Peyer's patch (tissue), 4 donors: ENCODE data around the gene FAM90A1. TPM values are rescaled to one million over a fixed set of nuclear protein-coding genes. Genes with fewer than 3 reads are reported as not detected.
"Not testable (repeated sequence)": the region's sequence is repeated elsewhere in the genome, so short reads cannot be mapped to it uniquely, and the experiment has no call there.

Source experiments
- DNase-seq, 3 donors: peaks; one replicate each; pipeline ENCODE4 v3.0.0-alpha.2; 2017 to 2019
- H3K27ac ChIP-seq, 4 donors: fragments of 200-600 bp; sonication (generic); one replicate each; pipeline ENCODE4 v1.5.1; 2016 to 2019
- H3K27me3 ChIP-seq, 2 donors: fragments of 200-600 bp; sonication (generic); one replicate each; pipeline ENCODE4 v1.5.1; 2019
- H3K36me3 ChIP-seq, 3 donors: fragments of 200-600 bp; sonication (generic); one replicate each; pipeline ENCODE4 v1.5.1; 2016 to 2019
- H3K4me1 ChIP-seq, 4 donors: fragments of 200-600 bp; sonication (generic); one replicate each; pipeline ENCODE4 v1.5.1; 2016 to 2019
- H3K4me3 ChIP-seq, 4 donors: fragments of 200-600 bp; sonication (generic); 1 replicate in 3 of 4; 2 replicates in 1 of 4; pipeline ENCODE4 v1.5.1; 2016 to 2019; ENCODE audit warnings: mild to moderate bottlenecking in 1 of 4
- H3K9me3 ChIP-seq, 4 donors: fragments of 200-600 bp; sonication (generic); one replicate each; pipeline ENCODE4 v1.5.1; 2016 to 2019; ENCODE audit warnings: mild to moderate bottlenecking in 1 of 4
- total RNA-seq, 4 donors: library from RNA; depleted of rRNA; stranded (reverse); fragments of >200 nt; gene quantifications; one replicate each; pipeline ENCODE4 v1.1.0, GENCODE V29; 2016

Gene FAM90A1
- 1 to 10 TPM in 1 of 4 donors, not detected in 3; 5.8 TPM for total RNA-seq

GRCh38 chr12:8226992-8227731 is at the start of gene FAM90A1:
Gene FAM90A1 (minus strand): TSS chr12:8227618. CDS start chr12:8224832, 2,786 bp downstream.
- not testable (repeated sequence) for H3K9me3 ChIP-seq, H3K36me3 ChIP-seq, H3K4me1 ChIP-seq, H3K27me3 ChIP-seq
- Histone ChIP-seq H3K4me3 (peak within 1 kb of the TSS; percentile 16 to 42 (median 29)), H3K27ac (peak within 1 kb of the TSS in 1 of 4 donors; percentile 31)
- DNase-seq, result peak in 1 of 3 donors; percentile 41

GRCh38 chr12:8276397-8276796 is 49.0 kb upstream of the FAM90A1 start:
- DNase-seq, H3K27ac ChIP-seq, H3K9me3 ChIP-seq, H3K27me3 ChIP-seq, H3K36me3 ChIP-seq, H3K4me1 ChIP-seq, H3K4me3 ChIP-seq: not testable (repeated sequence)

- not testable (repeated sequence) for H3K36me3 ChIP-seq, DNase-seq, H3K9me3 ChIP-seq, H3K27ac ChIP-seq, H3K4me3 ChIP-seq, H3K27me3 ChIP-seq, H3K4me1 ChIP-seq
Measured at GRCh38 chr12:8266706-8267105, 39.3 kb upstream of the FAM90A1 start.

- H3K9me3 ChIP-seq, H3K27ac ChIP-seq, H3K36me3 ChIP-seq, DNase-seq, H3K4me1 ChIP-seq, H3K27me3 ChIP-seq, H3K4me3 ChIP-seq: not testable (repeated sequence)
Measured at GRCh38 chr12:8264236-8264635, 36.8 kb upstream of the FAM90A1 start.

- DNase-seq, result peak in 2 of 3 donors; percentile 22 to 50
- H3K4me3 ChIP-seq, result not testable (repeated sequence)
Measured at GRCh38 chr12:8261111-8261554, 33.7 kb upstream of the FAM90A1 start.

GRCh38 chr12:8256356-8256755 is 28.9 kb upstream of the FAM90A1 start:
- not testable (repeated sequence) for H3K27ac ChIP-seq, DNase-seq, H3K9me3 ChIP-seq, H3K4me3 ChIP-seq, H3K36me3 ChIP-seq, H3K27me3 ChIP-seq, H3K4me1 ChIP-seq

More at GRCh38 chr12:8261111-8261554, 33.7 kb upstream of the FAM90A1 start:
- H3K9me3 ChIP-seq, H3K27me3 ChIP-seq, H3K27ac ChIP-seq, H3K4me1 ChIP-seq, H3K36me3 ChIP-seq: not testable (repeated sequence)

- not testable (repeated sequence) for H3K27me3 ChIP-seq, H3K36me3 ChIP-seq, H3K4me3 ChIP-seq
Measured at GRCh38 chr12:8254705-8255104, 27.3 kb upstream of the FAM90A1 start.

GRCh38 chr12:8252056-8252818 is 24.8 kb upstream of the FAM90A1 start:
- H3K36me3 ChIP-seq, H3K27me3 ChIP-seq, H3K9me3 ChIP-seq, H3K4me3 ChIP-seq, DNase-seq, H3K4me1 ChIP-seq, H3K27ac ChIP-seq: not testable (repeated sequence)

More at GRCh38 chr12:8254705-8255104, 27.3 kb upstream of the FAM90A1 start:
- not testable (repeated sequence) for H3K27ac ChIP-seq, H3K9me3 ChIP-seq, H3K4me1 ChIP-seq, DNase-seq

GRCh38 chr12:8251616-8252015 is 24.2 kb upstream of the FAM90A1 start:
- not testable (repeated sequence) for H3K4me3 ChIP-seq, H3K4me1 ChIP-seq, H3K9me3 ChIP-seq, H3K36me3 ChIP-seq, H3K27me3 ChIP-seq, DNase-seq, H3K27ac ChIP-seq

GRCh38 chr12:8246941-8247535 is 19.6 kb upstream of the FAM90A1 start:
- H3K9me3 ChIP-seq, H3K4me1 ChIP-seq, H3K4me3 ChIP-seq, H3K27me3 ChIP-seq, H3K36me3 ChIP-seq, H3K27ac ChIP-seq, DNase-seq: not testable (repeated sequence)
